Adrenal gland (tissue), 5 donors: ENCODE results near the gene GYPC.
"Not testable (repeated sequence)": the region's sequence is repeated elsewhere in the genome, so short reads cannot be mapped to it uniquely, and the experiment has no call there.

Experiments
- CTCF ChIP-seq, 6 experiments: fragments of 450-650 bp in 4 of 6; fragments of 200-600 bp in 2 of 6; sonication (generic) in 1 of 6; IDR thresholded peaks; 1 replicate in 5 of 6; 2 replicates in 1 of 6; pipeline versions ENCODE4 v1.5.1 to v1.8.0; 2016 to 2021; ENCODE audit warnings: antibody characterized with exemption in 6 of 6, mild to moderate bottlenecking in 2 of 6, moderate library complexity in 1 of 6
- POLR2A ChIP-seq, 2 donors: fragments of 450-650 bp; IDR thresholded peaks; one replicate each; pipeline ENCODE4 v1.6.1; 2017; ENCODE audit warnings: antibody characterized with exemption in 2 of 2, mild to moderate bottlenecking in 2 of 2, moderate library complexity in 1 of 2
- donor health status: DM: no; HTN: no; CAD: no.

- TF ChIP-seq POLR2A, CTCF (IDR thresholded peaks at IDR 0.05): not testable (repeated sequence)
These were observed 7.6 kb upstream of the GYPC start for GRCh38 chr2:126648345-126648786.
